GM12892 (cell line): Measurements from ENCODE around the gene POU3F2.

ENCODE experiments used
- POLR2A ChIP-seq: IDR thresholded peaks from 2 replicates; pipeline ENCODE4 v1.6.1; 2011; ENCODE audit warnings: low read depth, low read length, control low read depth
- POLR2AphosphoS5 ChIP-seq: IDR thresholded peaks from 2 replicates; pipeline ENCODE4 v1.6.1; 2011; ENCODE audit warnings: low read depth, low read length, control low read depth
- TAF1 ChIP-seq: IDR thresholded peaks from 2 replicates; pipeline ENCODE4 v1.6.1; 2011; ENCODE audit warnings: low read depth, mild to moderate bottlenecking, control low read depth, low read length, borderline replicate concordance

DNA sequence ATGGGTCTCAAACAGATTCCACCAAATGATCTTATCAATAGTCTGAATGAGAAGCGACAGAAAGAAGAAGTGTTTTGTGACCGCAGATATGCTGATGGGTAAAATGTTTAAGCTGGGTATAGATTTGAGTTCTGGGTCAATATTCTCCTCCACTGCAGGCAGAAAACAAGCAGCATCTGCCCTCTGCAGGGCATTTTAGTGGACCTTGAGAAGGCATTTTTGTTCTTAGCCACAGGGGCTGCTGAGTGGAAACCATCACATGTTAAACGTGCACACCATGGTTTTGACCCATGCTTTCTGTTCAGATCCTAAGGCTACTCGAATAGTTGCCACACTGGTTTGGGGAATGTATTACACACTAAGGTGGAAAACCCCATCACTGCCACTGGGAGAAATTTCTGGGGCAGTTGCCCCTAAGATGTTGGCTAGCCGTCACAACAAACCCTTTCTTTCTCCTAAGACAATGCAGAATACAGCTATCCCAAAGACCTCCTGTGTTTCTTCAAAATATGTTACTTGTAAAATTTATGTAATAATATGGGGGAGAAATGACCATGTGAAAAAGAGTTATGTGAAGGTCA is 5.5 kb downstream of the POU3F2 start:
- TF ChIP-seq TAF1, result no peak
- no peak for TF ChIP-seq POLR2A
- no peak for TF ChIP-seq POLR2AphosphoS5
